CD4-positive, alpha-beta T cell (primary cell): ENCODE results near the gene TPP1. TPM values are rescaled to one million over a fixed set of nuclear protein-coding genes. Genes with fewer than 3 reads are reported as not detected.

ENCODE experiments used
- ATAC-seq: fragments of 200-7000 bp; cut with Tn5 transposase; one replicate; pipeline ENCODE4 v1.10.0; 2022; ENCODE audit warnings: mild to moderate bottlenecking; ENCODE audit not compliant: poor library complexity
- CTCF ChIA-PET: fragments of 350-600 bp; sonication (Branson Sonifier 250); formaldehyde crosslinking; loops from one replicate; lab custom pipeline; 2021; ENCODE audit warnings: antibody characterized with exemption, inconsistent platforms; lab: Charles Lee
- POLR2A ChIA-PET: fragments of 350-600 bp; sonication (Branson Sonifier 250); formaldehyde crosslinking; loops from one replicate; lab custom pipeline; 2021; ENCODE audit warnings: antibody characterized with exemption, inconsistent platforms; lab: Charles Lee
- DNase-seq, 14 experiments: peaks; one replicate each; pipeline ENCODE4 v3.0.0-alpha.2; 2013 to 2020; ENCODE audit warnings: mixed read lengths in 2 of 14
- H3K27ac ChIP-seq, 2 donors: one replicate each; pipeline versions ENCODE4 v1.5.1 to v1.7.0; 2013; ENCODE audit warnings: low read length in 2 of 2, low read depth in 1 of 2, mild to moderate bottlenecking in 1 of 2
- H3K27me3 ChIP-seq, 2 experiments: 1 replicate in 1 of 2; 2 replicates in 1 of 2; pipeline versions ENCODE4 v1.6.1 to v1.7.0; 2013; ENCODE audit warnings: low read length in 2 of 2, control low read depth in 1 of 2, mild to moderate bottlenecking in 1 of 2, moderate library complexity in 1 of 2; ENCODE audit not compliant: insufficient read depth in 2 of 2, control insufficient read depth in 1 of 2
- H3K36me3 ChIP-seq: one replicate; pipeline ENCODE4 v1.6.1; 2013; ENCODE audit warnings: low read length, control low read depth; ENCODE audit not compliant: insufficient read depth
- H3K4me1 ChIP-seq: one replicate; pipeline ENCODE4 v1.6.1; 2013; ENCODE audit warnings: low read length, control low read depth; ENCODE audit not compliant: insufficient read depth
- H3K4me3 ChIP-seq: one replicate; pipeline ENCODE4 v1.5.1; 2013; ENCODE audit warnings: mild to moderate bottlenecking, low read length, moderate library complexity
- H3K9me3 ChIP-seq, 2 experiments: 1 replicate in 1 of 2; 2 replicates in 1 of 2; pipeline versions ENCODE4 v1.6.1 to v1.7.0; 2013; ENCODE audit warnings: low read length in 2 of 2, mild to moderate bottlenecking in 2 of 2, control low read depth in 1 of 2, moderate library complexity in 1 of 2; ENCODE audit not compliant: control insufficient read depth in 1 of 2, insufficient read depth in 1 of 2
- H3K27ac Mint-ChIP-seq: one replicate; pipeline ENCODE4 v1.8.0; 2020; ENCODE audit warnings: mixed read lengths
- H3K27me3 Mint-ChIP-seq: one replicate; pipeline ENCODE4 v1.8.0; 2021; ENCODE audit warnings: mixed read lengths
- H3K36me3 Mint-ChIP-seq: one replicate; pipeline ENCODE4 v1.8.0; 2021; ENCODE audit warnings: low read depth, mixed read lengths
- H3K4me1 Mint-ChIP-seq: one replicate; pipeline ENCODE4 v1.8.0; 2021; ENCODE audit warnings: low read depth, mixed read lengths
- H3K4me3 Mint-ChIP-seq: one replicate; pipeline ENCODE4 v1.8.0; 2020; ENCODE audit warnings: mild to moderate bottlenecking, mixed read lengths
- H3K9me3 Mint-ChIP-seq: one replicate; pipeline ENCODE4 v1.8.0; 2020; ENCODE audit warnings: mixed read lengths
- CTCF ChIP-seq: fragments of 200-600 bp; IDR thresholded peaks from one replicate; pipeline ENCODE4 v1.8.0; 2022; ENCODE audit warnings: antibody characterized with exemption, mild to moderate bottlenecking
- intact Hi-C, 2 experiments: fragments of 100-400 bp; cut with DNase I in 1 of 2; cut with micrococcal nuclease in 1 of 2; formaldehyde crosslinking; loops; one replicate each; pipeline versions ENCODE4 v1.15.1 to v1.9.0; 2023 to 2025; cut with DNase I, micrococcal nuclease
- total RNA-seq, 174 experiments: library from RNA in 2 of 174; stranded (reverse) in 2 of 174; gene quantifications; one replicate each; pipeline ENCODE4 v1.2.3 and lab custom pipeline; 2021 to 2026

The TPP1 gene
- total RNA-seq, 2 experiments from 2014 or later, result 29.7 to 34.4 TPM

- no peak overlapping the region for H3K4me3 ChIP-seq
- H3K36me3 ChIP-seq, result peaks cover 7% of the 10 kb centered on the region
- CTCF ChIA-PET, result no interaction called here
- no peak for TF ChIP-seq CTCF
- Mint-ChIP-seq H3K27ac (no peak overlapping the region), H3K9me3 (peaks cover 15% of the 10 kb centered on the region), H3K27me3 (no peaks in the 10 kb centered on the region), H3K4me1 (no peaks in the 10 kb centered on the region), H3K4me3 (no peak overlapping the region), H3K36me3 (peaks cover 42% of the 10 kb centered on the region)
- H3K27ac ChIP-seq, result no peak overlapping the region
- peaks cover 0 to 16% of the 10 kb centered on the region in 2 experiments for H3K9me3 ChIP-seq
- DNase-seq (no peak), ATAC-seq (no peak)
- POLR2A ChIA-PET, result interaction anchor here (1.1 kb wide), 1 partner anchor 32 kb away, joined by 3 read pairs; the partner anchor contains the start of gene TAF10
- no peaks in the 10 kb centered on the region for H3K4me1 ChIP-seq
- H3K27me3 ChIP-seq, result no peaks in the 10 kb centered on the region
- intact Hi-C loops, result no loop called here
Observed at GRCh38 chr11:6579681-6580080, 39.5 kb downstream of the TPP1 start.

GRCh38 chr11:6578134-6578533, 41.1 kb downstream of the TPP1 start:
- Mint-ChIP-seq H3K36me3 (peaks cover 29% of the 10 kb centered on the region), H3K27ac (no peak overlapping the region), H3K4me3 (no peak overlapping the region), H3K27me3 (no peaks in the 10 kb centered on the region), H3K4me1 (no peaks in the 10 kb centered on the region), H3K9me3 (peaks cover 3% of the 10 kb centered on the region)
- Histone ChIP-seq H3K27ac (no peak overlapping the region), H3K9me3 (peaks cover 0 to under 1% of the 10 kb centered on the region in 2 experiments), H3K27me3 (no peaks in the 10 kb centered on the region), H3K4me3 (no peak overlapping the region), H3K4me1 (no peaks in the 10 kb centered on the region), H3K36me3 (peaks cover 7% of the 10 kb centered on the region)
- ChIA-PET CTCF (no interaction called here), POLR2A (no interaction called here)
- intact Hi-C loops, result no loop called here
- ATAC-seq (no peak), DNase-seq (no peak)
- TF ChIP-seq CTCF, result no peak

- ChIA-PET POLR2A (no interaction called here), CTCF (no interaction called here)
- intact Hi-C loops, result loop anchor here in 1 of 2 experiments (1.0 kb wide), 1 partner anchor 22 kb away; no protein-coding TSS in a partner anchor
- H3K9me3 ChIP-seq, result no peaks in the 10 kb centered on the region
- no peak overlapping the region for H3K4me3 Mint-ChIP-seq
- H3K9me3 Mint-ChIP-seq, result no peaks in the 10 kb centered on the region
- no peak for DNase-seq
- no peak for TF ChIP-seq CTCF
- no peaks in the 10 kb centered on the region for H3K4me1 Mint-ChIP-seq
- H3K27ac Mint-ChIP-seq, result no peak overlapping the region
- no peak overlapping the region for H3K4me3 ChIP-seq
- H3K36me3 Mint-ChIP-seq, result peaks cover 30% of the 10 kb centered on the region
- no peak for ATAC-seq
- H3K4me1 ChIP-seq, result no peaks in the 10 kb centered on the region
- H3K36me3 ChIP-seq, result peaks cover 7% of the 10 kb centered on the region
- H3K27me3 Mint-ChIP-seq, result no peaks in the 10 kb centered on the region
- no peak overlapping the region for H3K27ac ChIP-seq
- H3K27me3 ChIP-seq, result no peaks in the 10 kb centered on the region
Observed at GRCh38 chr11:6576471-6577373, 42.5 kb downstream of the TPP1 start.
